Hepatocyte (in vitro differentiated cells): ENCODE data around the gene LMTK2. TPM values are rescaled to one million over a fixed set of nuclear protein-coding genes. Genes with fewer than 3 reads are reported as not detected.

Experiments used
- DNase-seq: peaks from one replicate; pipeline ENCODE4 v3.0.0-alpha.2; 2016; ENCODE audit warnings: low spot score
- H2AFZ ChIP-seq: fragments of 200-600 bp; sonication (generic); 2 replicates; pipeline ENCODE4 v1.6.0; 2016; ENCODE audit warnings: antibody characterized with exemption, mild to moderate bottlenecking
- H3K27ac ChIP-seq: fragments of 200-600 bp; sonication (generic); 2 replicates; pipeline ENCODE4 v1.5.1; 2016; ENCODE audit warnings: mild to moderate bottlenecking
- H3K27me3 ChIP-seq: fragments of 200-600 bp; sonication (generic); 2 replicates; pipeline ENCODE4 v1.6.1; 2016
- H3K36me3 ChIP-seq: fragments of 200-600 bp; sonication (generic); replicated peaks from 2 replicates; pipeline ENCODE4 v1.5.1; 2016; ENCODE audit warnings: low read depth; ENCODE audit not compliant: insufficient read depth
- H3K4me1 ChIP-seq: fragments of 200-600 bp; sonication (generic); 2 replicates; pipeline ENCODE4 v1.5.1; 2016; ENCODE audit warnings: mild to moderate bottlenecking, moderate library complexity; ENCODE audit not compliant: insufficient read depth
- H3K4me2 ChIP-seq: fragments of 200-600 bp; sonication (generic); 2 replicates; pipeline ENCODE4 v1.6.0; 2016
- H3K4me3 ChIP-seq: fragments of 200-600 bp; sonication (generic); 2 replicates; pipeline ENCODE4 v1.5.1; 2016; ENCODE audit warnings: mild to moderate bottlenecking
- H3K79me2 ChIP-seq: fragments of 200-600 bp; sonication (generic); 2 replicates; pipeline ENCODE4 v1.6.0; 2017; ENCODE audit warnings: mild to moderate bottlenecking
- H3K9me2 ChIP-seq: fragments of 200-600 bp; sonication (generic); replicated peaks from 2 replicates; pipeline ENCODE4 v1.6.0; 2017; ENCODE audit warnings: mild to moderate bottlenecking; ENCODE audit not compliant: insufficient read depth
- H3K9me3 ChIP-seq: fragments of 200-600 bp; sonication (generic); 2 replicates; pipeline ENCODE4 v1.5.1; 2016; ENCODE audit warnings: low read depth, mild to moderate bottlenecking
- H4K20me1 ChIP-seq: fragments of 200-600 bp; sonication (generic); 2 replicates; pipeline ENCODE4 v1.6.0; 2016; ENCODE audit warnings: mild to moderate bottlenecking; ENCODE audit not compliant: insufficient read depth, poor library complexity, severe bottlenecking
- EZH2 ChIP-seq: fragments of 200-600 bp; sonication (generic); IDR thresholded peaks from 2 replicates; pipeline ENCODE4 v1.6.1; 2016; ENCODE audit warnings: antibody characterized with exemption, mild to moderate bottlenecking, borderline replicate concordance
- EZH2phosphoT487 ChIP-seq: fragments of 200-600 bp; sonication (generic); IDR thresholded peaks from one replicate; pipeline ENCODE4 v1.6.1; 2018; ENCODE audit warnings: antibody characterized with exemption, mild to moderate bottlenecking, low read depth, moderate library complexity; ENCODE audit not compliant: unreplicated experiment, severe bottlenecking
- WGBS: methylation state at CpG from one replicate; pipeline ENCODE4 v1.1.6; 2016; ENCODE audit warnings: low lambda C conversion rate; ENCODE audit errors: missing lambda C conversion rate; 5-methylcytosine and 5-hydroxymethylcytosine counted together
- polyA plus RNA-seq: library from polyadenylated mRNA; unstranded; fragments of >200 nt; fragmentation: Nextera tagmentation; extraction: Ambion mirVana; gene quantifications from 2 replicates; pipeline ENCODE4 v1.2.1, GENCODE V29; 2016
- total RNA-seq: library from RNA; depleted of rRNA; stranded (reverse); fragments of >200 nt; gene quantifications from 2 replicates; pipeline ENCODE4 v1.2.3, GENCODE V29; 2014
- TF ChIP-seq, protein P1 (sequence below): fragments of 200-600 bp; sonication (generic); IDR thresholded peaks from 2 replicates; pipeline ENCODE4 v1.5.1; 2016; ENCODE audit warnings: antibody characterized with exemption, mild to moderate bottlenecking; ENCODE audit not compliant: poor library complexity

Gene LMTK2
- total and polyA plus RNA-seq, 2 experiments from 2014 or later: 5.0 to 13.1 TPM

DNA sequence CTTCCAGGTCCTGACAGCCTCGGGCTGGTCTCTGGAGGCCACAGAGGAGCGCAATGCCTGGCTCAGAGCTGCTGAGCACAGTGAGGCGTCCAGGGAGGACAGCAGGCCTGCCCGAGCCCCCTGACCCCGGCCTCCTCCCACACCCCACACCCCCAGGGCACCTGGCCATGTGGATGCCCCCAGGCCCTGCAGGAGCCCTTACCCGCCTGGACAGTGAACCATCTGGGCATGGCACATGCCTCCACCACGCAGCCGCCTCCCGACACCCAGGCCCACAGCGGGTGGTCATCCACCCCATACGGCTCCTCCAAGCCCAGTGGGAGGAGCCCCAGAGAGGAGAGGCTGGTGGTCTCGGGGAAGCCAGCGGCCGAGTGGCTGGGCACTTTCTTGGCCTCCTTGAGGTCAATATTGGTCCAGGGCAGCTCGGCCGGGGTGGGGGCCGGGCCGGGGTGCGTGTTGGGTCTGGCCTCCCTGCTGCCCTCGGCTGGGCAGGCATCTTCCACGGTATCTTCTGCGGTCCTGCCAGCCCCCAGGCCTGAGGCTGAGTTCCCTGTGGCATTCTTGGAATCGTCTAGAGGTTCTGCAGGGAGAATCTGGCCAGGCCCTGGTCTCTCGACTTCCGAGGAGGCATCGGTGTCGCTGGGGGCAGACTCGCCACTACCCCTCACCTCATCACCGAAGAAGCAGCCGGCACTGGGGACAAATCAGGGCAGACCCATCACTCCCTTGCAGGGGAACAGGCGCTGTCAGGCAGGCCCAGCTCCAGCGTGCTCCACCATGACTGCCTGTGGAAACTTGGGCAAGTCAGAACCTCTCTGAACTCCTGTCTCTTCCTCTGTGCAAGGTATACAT is 126.8 kb downstream of the LMTK2 start:
- 92% methylated on average over 27 of the region's 32 CpGs for WGBS

DNA sequence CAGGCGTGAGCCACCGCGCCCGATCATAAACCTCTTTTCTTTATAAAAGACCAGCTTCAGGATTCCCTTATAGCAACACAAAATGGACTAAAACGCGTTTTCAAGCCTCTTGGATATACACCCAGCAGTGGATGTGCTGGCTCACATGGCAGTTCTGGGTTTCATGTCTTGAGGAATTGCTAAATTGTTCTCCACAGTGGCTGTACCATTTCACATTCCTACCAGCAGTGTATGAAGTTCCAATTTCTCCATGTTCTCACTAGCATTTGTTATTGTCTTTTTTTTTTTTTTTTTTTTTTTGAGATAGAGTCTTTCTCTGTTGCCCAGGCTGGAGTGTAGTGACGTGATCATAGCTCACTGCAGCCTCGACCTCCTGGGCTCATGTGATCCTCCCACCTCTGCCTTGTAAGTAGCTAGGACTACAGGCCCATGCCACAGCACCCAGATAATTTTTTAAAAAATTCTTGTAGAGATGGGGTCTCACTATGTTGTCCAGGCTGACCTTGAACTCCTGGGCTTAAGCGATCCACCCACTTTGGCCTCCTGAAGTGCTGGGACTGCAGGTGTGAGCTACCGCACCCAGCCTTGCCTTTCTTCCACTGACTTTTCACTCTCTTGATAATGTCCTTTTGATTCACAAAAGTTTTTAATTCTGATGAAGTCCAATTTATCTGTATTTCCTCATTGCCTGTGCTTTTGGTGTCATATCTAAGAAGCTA is 127.9 kb downstream of the LMTK2 start:
- Histone ChIP-seq H3K36me3 (no peaks in the 10 kb centered on the region), H3K4me2 (no peak overlapping the region), H3K27ac (no peak overlapping the region), H3K27me3 (no peaks in the 10 kb centered on the region), H3K9me3 (no peaks in the 10 kb centered on the region), H3K4me1 (no peaks in the 10 kb centered on the region), H4K20me1 (no peaks in the 10 kb centered on the region), H3K79me2 (no peaks in the 10 kb centered on the region), H2AFZ (no peak overlapping the region), H3K4me3 (no peak overlapping the region), H3K9me2 (no peaks in the 10 kb centered on the region)
- no peak for DNase-seq
- TF ChIP-seq, protein P1, sequence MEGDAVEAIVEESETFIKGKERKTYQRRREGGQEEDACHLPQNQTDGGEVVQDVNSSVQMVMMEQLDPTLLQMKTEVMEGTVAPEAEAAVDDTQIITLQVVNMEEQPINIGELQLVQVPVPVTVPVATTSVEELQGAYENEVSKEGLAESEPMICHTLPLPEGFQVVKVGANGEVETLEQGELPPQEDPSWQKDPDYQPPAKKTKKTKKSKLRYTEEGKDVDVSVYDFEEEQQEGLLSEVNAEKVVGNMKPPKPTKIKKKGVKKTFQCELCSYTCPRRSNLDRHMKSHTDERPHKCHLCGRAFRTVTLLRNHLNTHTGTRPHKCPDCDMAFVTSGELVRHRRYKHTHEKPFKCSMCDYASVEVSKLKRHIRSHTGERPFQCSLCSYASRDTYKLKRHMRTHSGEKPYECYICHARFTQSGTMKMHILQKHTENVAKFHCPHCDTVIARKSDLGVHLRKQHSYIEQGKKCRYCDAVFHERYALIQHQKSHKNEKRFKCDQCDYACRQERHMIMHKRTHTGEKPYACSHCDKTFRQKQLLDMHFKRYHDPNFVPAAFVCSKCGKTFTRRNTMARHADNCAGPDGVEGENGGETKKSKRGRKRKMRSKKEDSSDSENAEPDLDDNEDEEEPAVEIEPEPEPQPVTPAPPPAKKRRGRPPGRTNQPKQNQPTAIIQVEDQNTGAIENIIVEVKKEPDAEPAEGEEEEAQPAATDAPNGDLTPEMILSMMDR: no peak
- TF ChIP-seq EZH2 (no peak), EZH2phosphoT487 (no peak)
- 95% methylated on average over 10 of the region's 10 CpGs for WGBS

More for the DNA sequence above, 126.8 kb downstream of the LMTK2 start:
- Histone ChIP-seq H3K9me3 (no peaks in the 10 kb centered on the region), H3K79me2 (no peaks in the 10 kb centered on the region), H3K27me3 (no peaks in the 10 kb centered on the region), H3K9me2 (no peaks in the 10 kb centered on the region), H4K20me1 (no peaks in the 10 kb centered on the region), H3K36me3 (no peaks in the 10 kb centered on the region), H3K4me3 (no peak overlapping the region), H3K27ac (no peak overlapping the region), H3K4me2 (no peak overlapping the region), H2AFZ (no peak overlapping the region), H3K4me1 (no peaks in the 10 kb centered on the region)
- TF ChIP-seq, protein P1: no peak
- TF ChIP-seq EZH2 (no peak), EZH2phosphoT487 (no peak)
- no peak for DNase-seq

DNA sequence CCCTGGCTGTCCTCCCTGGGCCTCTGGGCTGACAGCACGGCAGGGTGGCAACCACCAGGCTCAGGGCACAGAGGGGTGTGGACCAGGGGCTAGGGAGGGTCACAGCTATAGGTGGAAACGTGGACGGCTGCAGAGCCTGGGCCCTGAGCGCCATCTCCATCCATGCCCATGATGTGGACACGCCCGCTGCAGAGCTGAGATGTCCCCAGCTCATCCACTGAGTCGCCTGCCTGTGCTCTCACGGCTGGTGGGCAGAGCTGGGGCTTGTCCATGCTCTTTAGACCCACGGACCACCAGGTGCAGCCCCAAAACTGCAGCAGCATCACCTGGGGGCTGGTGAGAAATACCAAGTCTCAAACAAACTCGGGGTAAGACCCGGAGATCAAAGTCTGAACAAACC is 129.2 kb downstream of the LMTK2 start:
- TF ChIP-seq, protein P1: no peak
- TF ChIP-seq EZH2 (no peak), EZH2phosphoT487 (no peak)
- no peaks in the 10 kb centered on the region for H3K79me2 ChIP-seq
- no peak overlapping the region for H3K27ac ChIP-seq
- H3K4me3 ChIP-seq: no peak overlapping the region
- no peak overlapping the region for H3K4me2 ChIP-seq
- H3K4me1 ChIP-seq: no peaks in the 10 kb centered on the region
- H2AFZ ChIP-seq: no peak overlapping the region
- 92% methylated on average over 11 of the region's 11 CpGs for WGBS
- H4K20me1 ChIP-seq: no peaks in the 10 kb centered on the region
- H3K9me2 ChIP-seq: no peaks in the 10 kb centered on the region
- no peaks in the 10 kb centered on the region for H3K27me3 ChIP-seq
- H3K9me3 ChIP-seq: no peaks in the 10 kb centered on the region
- DNase-seq: peak; percentile 5
- H3K36me3 ChIP-seq: no peaks in the 10 kb centered on the region
